CD4-positive, alpha-beta T cell treated with Interleukin-10 for 1 hour (primary cell): ENCODE data around the gene ABCG1.
A peak's percentile ranks its signal among the peaks of the same experiment; 100 is the strongest.

Source experiments
- DNase-seq: peaks from one replicate; pipeline ENCODE4 v3.0.0-alpha.2; 2020

Gene ABCG1

GRCh38 chr21:42331660-42332059 is 112.7 kb downstream of the ABCG1 start:
- DNase-seq: no peak

GRCh38 chr21:42332557-42333317 is 113.8 kb downstream of the ABCG1 start:
- no peak for DNase-seq

DNA sequence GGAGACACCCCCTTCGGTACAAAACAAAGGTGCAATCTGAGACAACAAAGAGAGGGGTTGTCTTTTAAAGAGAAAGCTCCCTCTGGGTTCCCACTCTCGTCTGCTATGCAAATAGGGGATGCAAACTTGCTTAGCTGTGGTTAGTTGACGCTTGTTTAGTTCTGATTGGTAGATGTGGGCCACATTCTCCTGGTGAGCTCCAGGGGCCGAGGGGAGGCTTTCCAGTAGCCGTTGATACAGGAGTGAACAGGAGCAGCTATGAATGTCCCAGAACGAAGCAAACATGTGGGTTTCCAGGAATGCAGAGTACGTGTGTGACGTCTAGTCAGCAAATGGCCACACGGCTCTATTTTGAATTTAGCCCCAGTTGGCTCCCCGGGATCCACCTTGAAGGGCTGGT is 117.1 kb downstream of the ABCG1 start:
- DNase-seq: no peak

GRCh38 chr21:42337276-42337675 is 118.3 kb downstream of the ABCG1 start:
- no peak for DNase-seq

- DNase-seq: peak; percentile 85
Measured at GRCh38 chr21:42337830-42338728, 119.1 kb downstream of the ABCG1 start.

DNA sequence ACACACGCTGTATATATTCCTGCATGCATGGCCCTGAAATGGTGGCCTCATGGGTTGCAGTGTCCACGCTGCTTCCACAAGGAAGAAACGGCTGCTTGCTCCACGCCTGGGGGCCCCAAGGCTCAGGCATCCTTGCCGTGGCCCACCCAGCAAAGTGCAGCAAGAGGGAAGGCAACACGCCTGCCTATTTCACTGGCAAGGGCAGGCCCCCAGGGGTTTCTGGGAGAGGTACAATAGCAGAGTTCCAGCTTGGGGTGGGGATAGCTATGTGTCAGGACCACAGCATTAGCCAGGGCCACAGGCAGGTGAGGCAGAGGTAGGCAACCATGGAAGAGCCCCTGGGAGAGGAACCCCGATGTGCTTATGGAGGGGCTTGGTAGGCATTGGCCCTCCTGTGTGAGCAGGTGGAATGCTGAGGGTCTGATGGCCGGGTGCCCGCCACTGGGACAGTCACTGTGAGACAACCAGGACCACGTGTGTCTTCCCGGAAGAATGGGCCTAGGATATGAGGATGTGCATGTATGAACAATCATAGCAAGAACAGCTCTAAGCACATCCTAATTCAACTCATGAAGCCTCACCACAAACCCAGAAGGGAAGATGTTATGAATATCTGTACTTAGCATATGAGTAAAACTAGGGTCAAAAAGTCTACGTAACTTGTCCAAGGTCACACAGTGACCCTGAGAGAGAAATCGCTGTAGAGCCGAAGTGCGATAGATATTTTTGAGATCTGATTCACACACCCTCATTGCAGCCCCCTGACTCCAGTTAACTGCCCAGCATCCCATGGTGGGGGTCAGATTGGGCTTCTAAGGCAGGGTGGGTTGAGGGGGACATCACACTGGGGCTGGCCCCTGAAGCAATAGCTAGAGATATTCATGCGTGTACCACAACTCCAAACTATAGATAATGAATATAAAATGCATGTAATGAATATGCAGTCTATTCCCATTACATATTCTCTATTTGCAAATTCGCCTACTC is 120.1 kb downstream of the ABCG1 start:
- no peak for DNase-seq

DNA sequence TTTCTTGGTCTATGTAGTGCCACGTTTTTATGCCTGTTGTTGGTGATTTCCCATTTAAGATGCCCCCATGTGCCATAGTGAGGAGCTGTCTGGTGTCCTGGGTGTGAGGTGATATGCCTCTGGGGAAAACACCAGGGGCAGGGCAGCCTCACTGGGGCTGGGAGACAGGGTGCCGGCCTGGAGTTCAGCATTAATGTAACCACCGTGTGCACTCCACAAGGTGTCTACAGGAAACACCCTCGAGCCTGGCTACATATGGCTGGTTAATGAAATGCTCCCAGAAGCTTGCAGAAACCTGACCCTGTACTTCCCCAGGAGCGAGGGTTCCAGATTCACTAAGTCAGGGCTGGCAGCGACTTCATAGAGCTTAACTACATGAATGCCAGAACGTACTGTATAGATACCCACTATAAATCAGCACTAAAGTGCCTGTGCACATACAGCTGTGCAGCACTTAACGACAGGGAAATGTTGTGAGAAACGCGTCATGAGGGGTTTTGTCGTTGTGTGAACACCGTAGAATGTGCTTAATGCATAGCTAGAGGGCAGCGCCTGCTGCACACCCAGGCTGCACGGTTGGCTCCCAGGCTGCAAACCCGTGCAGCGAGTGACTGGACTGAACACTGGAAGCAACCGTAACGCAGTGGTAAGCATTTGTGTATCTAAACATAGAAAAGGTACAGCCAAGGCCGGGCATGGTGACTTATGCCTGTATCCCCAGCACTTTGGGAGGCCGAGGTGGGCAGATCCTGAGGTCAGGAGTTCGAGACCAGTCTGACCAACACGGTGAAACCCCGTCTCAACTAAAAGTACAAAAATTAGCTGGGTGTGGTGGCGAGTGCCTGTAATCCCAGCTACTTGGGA is 121.5 kb downstream of the ABCG1 start:
- no peak for DNase-seq

DNA sequence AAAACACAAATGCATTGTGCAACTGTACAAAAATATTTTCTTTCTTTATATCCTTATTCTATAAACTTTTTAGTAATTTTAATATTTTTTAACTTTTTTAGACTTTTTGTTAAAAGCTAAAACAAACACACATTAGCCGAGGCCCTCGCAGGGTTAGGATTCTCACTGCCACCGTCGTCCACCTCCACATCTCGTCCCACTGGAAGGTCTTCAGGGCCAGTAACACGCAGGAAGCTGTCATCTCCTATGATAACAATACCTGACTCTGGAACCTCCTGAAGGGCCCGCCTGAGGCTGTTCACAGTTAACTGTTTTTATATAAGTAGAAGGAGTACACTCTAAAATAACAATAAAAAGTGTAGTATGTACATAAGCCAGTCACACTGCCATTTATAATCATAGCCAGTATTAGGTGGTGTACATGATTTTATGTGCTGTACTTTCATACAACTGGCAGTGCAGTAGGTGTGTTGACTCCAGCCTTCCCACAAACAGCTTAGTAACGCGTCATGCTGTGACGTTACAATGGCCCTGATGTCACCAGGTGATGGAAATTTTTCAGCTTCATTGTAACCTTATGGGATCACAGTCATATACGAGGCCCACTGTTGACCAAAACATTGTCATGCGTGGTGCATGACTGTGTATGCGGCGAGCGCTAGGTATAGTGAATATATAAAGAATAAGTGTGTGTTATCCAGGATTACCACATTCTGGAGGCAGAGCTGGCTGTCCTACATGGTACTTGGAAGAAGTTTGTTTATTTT is 123.0 kb downstream of the ABCG1 start:
- no peak for DNase-seq

DNA sequence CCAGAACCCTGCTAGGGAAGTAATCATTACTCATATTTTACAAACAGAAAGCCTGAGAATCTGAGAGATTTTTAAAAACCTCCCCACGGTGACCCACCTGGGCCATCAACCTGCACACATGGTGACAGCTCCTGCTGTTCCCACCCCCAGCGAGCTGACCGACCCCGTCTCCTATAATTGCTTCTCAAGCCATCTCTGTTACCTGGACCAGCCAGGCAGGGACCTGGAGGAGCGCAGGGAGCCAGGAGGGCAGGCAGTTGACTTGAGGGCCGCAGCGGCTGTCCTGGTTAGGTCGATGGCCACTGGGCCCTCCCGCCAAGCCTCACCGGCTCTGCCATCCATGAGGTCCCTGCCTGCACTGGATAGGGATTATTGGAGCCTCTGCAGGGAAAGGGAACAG is 124.2 kb downstream of the ABCG1 start:
- DNase-seq: no peak

DNA sequence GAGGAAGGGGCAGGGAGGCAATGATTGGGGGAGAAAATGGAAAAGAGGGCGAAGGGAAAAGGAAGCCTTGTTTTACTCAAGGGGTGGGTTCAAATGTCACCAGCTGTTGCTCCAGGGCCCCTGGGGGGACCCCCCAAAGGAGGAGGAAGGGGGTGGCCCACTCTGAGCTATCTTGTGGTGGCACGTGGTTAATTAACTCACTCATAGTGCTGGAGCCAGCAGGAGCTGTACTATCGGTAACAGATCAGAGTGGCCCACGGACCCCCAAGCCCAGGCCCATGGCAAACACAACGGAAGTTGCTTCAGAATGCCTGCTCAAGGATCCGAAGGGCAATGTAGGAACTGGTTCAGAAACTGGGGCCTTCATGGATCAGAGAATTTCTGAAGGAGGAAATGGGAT is 124.6 kb downstream of the ABCG1 start:
- no peak for DNase-seq

DNA sequence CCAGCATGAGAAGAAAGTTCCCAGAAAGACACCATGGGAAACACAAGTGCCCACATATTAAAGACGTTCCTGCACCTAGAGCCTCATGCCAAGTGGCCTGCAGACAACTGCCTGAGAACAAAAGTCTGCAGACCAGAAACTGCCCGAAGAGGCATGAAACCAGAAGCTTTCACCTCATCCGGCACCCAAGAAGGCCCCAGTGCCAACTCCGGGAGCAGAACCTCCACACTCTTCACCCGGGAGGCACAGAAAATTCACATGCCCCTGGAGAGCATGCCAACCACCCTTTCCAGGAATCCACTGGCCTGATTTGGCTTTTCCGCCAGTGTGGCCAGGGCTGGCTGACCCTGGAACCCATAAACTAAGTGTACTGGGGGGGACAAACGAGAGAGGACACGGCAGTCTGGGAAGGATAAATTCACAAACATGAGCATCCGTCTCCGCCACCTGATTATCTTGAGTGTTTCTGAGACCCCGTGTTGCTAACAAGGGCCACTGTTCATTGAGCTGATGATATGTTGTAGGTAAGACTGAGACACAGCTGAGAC is 125.1 kb downstream of the ABCG1 start:
- no peak for DNase-seq

- no peak for DNase-seq
Measured at GRCh38 chr21:42344631-42345030, 125.7 kb downstream of the ABCG1 start.

GRCh38 chr21:42346441-42346840 is 127.5 kb downstream of the ABCG1 start:
- no peak for DNase-seq
